RWPE1 (cell line): Measurements from ENCODE around the gene PHB1.
A peak's percentile ranks its signal among the peaks of the same experiment; 100 is the strongest.

ENCODE experiments used
- CTCF ChIA-PET: fragments of 350-600 bp; sonication (Branson Sonifier 250); formaldehyde crosslinking; extraction: SDS; loops from one replicate; lab custom pipeline; 2021; lab: Yijun Ruan, JAX
- POLR2A ChIA-PET: fragments of 400-600 bp; formaldehyde crosslinking; extraction: SDS; loops from one replicate; lab custom pipeline; 2020; ENCODE audit warnings: antibody characterized with exemption; ENCODE audit not compliant: low non-redundant PET; lab: Yijun Ruan, JAX
- DNase-seq: peaks from one replicate; pipeline ENCODE4 v3.0.0; 2012; ENCODE audit warnings: low spot score
- H3K27ac ChIP-seq: fragments of 450-650 bp; 2 replicates; pipeline ENCODE4 v1.5.1; 2017
- TF ChIP-seq, protein P1 (sequence below): fragments of 450-650 bp; conservative IDR thresholded peaks from 2 replicates; pipeline ENCODE4 v1.5.1; 2017; ENCODE audit warnings: low read depth, mild to moderate bottlenecking

Gene PHB1

DNA sequence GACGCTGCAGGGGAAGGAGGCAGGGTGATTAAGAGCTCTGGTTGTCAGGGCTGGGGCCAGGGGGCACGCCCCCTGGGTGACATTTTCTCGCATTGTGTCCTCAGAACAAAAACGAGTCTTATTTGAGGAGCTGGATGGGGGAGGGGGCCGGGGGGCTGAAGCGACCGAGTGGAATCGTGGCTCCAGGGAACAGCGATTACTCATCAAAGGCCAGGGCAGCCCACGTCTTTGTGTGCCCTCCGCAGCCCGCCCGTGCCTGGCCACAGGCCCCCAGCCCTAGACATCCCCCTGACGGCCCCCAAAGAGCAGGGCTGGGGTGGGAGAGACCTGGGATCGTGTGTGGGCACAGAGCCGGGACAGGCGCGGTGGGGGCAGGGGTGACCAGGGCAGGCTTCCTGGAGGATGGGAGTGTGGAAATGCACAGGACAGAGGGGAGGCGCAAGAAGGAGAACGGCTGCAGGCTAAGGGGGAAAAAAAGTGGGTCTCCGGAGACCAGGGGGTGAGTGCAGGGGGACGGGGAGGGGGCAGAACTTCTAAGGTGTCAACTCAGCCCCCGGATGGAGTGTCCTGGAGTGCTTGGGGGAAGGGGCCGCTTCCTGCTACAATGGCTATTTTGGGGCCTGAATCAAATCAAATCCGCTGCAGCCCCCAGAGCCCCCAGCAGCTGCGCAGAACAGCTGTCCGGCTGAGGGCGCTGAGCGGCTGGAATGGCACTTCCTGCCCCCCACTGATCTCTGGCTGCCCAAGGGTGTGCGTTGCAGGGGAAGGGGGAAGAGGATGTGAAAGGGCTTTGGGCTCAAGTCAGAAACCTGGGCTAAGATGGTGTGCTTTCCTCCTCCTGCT lies 24.0 kb upstream of the PHB1 start:
- CTCF ChIA-PET: interaction anchor here (0.7 to 2.2 kb wide), 2 partner anchors 117 to 440 kb away, joined by 7 to 9 read pairs; no protein-coding TSS in a partner anchor
- no peak overlapping the region for H3K27ac ChIP-seq
- TF ChIP-seq, protein P1, sequence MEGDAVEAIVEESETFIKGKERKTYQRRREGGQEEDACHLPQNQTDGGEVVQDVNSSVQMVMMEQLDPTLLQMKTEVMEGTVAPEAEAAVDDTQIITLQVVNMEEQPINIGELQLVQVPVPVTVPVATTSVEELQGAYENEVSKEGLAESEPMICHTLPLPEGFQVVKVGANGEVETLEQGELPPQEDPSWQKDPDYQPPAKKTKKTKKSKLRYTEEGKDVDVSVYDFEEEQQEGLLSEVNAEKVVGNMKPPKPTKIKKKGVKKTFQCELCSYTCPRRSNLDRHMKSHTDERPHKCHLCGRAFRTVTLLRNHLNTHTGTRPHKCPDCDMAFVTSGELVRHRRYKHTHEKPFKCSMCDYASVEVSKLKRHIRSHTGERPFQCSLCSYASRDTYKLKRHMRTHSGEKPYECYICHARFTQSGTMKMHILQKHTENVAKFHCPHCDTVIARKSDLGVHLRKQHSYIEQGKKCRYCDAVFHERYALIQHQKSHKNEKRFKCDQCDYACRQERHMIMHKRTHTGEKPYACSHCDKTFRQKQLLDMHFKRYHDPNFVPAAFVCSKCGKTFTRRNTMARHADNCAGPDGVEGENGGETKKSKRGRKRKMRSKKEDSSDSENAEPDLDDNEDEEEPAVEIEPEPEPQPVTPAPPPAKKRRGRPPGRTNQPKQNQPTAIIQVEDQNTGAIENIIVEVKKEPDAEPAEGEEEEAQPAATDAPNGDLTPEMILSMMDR: no peak
- no peak for DNase-seq
- POLR2A ChIA-PET: no interaction called here

DNA sequence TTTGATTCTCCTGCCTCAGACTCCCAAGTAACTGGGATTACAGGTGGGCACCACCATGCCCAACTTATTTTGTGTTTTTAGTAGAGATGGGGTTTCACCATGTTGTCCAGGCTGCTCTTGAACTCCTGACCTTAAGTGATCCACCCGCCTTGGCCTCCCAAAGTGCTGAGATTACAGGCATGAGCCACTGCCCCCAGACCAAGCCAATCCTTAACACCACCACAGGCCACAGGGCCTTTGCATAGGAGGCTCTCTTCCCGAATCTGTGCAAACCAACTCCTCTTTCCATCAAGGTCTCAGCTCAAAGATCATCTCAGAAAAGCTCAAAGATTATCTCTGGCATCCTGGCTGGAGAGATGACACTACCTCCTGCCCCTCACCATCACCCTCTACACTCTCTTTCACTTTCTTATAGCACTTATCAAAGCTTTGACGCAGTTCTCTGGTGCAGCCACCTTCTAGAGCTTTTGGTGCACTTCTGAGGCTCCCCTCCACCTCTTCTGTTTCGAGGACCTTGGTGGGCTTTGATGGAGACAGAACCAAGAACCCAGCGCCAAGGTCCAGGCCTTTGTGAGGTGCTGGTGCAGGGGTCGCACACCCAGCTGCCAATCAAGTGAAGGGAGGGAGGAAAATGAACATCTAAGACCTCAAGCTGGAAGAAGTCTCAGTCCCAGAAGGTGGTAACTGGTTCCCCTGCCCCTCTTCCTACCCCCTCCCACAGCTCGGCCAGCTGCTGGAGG lies 23.2 kb upstream of the PHB1 start:
- CTCF ChIA-PET: interaction anchor here (0.7 to 2.2 kb wide), 3 partner anchors 40 to 440 kb away, joined by 5 to 9 read pairs (median 7); no protein-coding TSS in a partner anchor
- TF ChIP-seq, protein P1: no peak
- no peak for DNase-seq
- POLR2A ChIA-PET: no interaction called here
- no peak overlapping the region for H3K27ac ChIP-seq

DNA sequence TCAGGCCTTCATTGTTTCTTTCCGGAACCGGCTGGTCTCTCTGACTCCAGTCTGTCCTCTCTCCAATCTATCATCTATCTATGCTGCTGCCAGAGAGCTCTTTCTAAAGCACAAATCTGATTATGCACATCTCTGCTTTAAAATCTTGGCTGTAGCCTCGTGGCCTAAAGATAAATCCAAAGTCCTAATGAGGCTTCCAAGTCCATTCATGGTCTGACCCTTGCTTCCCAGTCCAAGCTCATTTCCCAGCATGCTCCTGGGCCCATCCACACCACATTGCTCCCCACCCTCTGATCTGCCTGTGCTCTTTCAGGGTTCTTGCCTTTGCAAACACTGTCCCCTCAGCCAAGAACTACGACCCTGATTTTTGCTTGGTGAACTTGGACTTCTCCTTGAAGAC lies 21.5 kb upstream of the PHB1 start:
- CTCF ChIA-PET: interaction anchor here (4.2 kb wide), 1 partner anchor 120 kb away, joined by 43 read pairs; no protein-coding TSS in a partner anchor
- TF ChIP-seq, protein P1: no peak
- POLR2A ChIA-PET: interaction anchor here (0.5 kb wide), 1 partner anchor 55 kb away, joined by 4 read pairs; no protein-coding TSS in a partner anchor
- no peak for DNase-seq
- no peak overlapping the region for H3K27ac ChIP-seq

DNA sequence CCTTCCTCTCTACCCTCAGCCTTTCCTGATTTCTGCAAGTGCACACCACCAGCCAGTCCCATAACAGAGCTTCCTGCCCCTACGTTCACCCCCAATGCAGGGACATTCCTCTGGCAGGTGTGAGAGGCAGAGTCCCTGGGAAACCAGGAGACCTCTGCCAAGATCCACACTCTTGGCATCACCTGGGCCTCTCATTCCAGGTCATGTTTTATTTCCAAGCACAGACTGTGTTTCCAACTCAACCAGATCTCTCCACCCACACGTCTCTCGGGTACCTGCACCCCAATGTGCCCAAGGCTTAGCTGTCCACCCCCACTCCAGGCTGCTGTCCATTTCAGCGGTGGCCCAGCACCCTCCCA lies 21.0 kb upstream of the PHB1 start:
- ChIA-PET POLR2A (no interaction called here), CTCF (interaction anchor here (0.5 to 4.2 kb wide), 9 partner anchors 11 to 134 kb away, joined by 3 to 43 read pairs (median 3); partner anchors contain the start of gene NGFR)
- DNase-seq: no peak
- TF ChIP-seq, protein P1: no peak
- no peak overlapping the region for H3K27ac ChIP-seq

DNA sequence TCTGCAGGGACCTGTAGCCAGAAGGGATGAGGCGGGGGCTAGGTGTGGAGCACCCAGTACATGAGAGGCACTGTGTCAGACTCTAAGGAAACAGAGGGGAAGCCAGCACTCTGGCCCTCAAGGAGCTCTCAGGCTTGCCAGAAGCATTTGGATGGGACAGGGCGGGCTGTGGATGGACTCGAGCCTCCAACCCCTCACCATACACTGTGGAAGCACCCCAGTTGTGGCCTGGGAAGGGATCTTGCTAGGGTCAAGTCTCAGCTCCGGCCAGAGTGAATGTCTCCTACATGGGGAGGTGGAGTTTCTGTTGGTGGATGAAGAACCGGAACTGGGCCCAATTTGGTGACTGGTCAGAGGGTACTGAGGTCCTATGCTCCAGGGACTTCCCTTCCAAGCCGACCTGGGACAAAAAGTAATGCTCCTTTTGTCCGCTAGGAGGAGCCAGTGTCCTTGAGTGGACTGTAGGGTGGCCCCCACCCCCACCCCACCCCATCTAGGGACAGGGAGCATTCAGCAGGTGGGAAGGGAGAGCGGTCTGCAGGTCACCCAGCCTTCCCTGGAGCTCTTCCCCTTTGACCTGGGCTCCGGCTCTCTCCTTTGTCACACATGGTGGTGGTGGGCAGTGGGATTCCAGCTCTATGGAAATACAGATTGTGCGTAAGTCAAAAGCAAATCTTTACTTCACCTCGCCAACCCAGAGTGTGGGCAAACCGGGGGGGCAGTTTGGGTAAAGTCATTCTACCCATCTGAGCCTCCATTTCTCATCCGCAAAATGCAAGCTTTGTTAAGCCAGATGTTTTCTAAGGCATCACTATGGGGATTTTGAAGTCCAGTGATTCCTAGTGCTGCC lies 20.4 kb upstream of the PHB1 start:
- DNase-seq: peak; percentile 87
- CTCF ChIA-PET: interaction anchor here (0.5 to 4.2 kb wide), 13 partner anchors 11 to 134 kb away, joined by 3 to 43 read pairs (median 3); partner anchors contain the start of gene NGFR
- no peak overlapping the region for H3K27ac ChIP-seq
- POLR2A ChIA-PET: no interaction called here
- TF ChIP-seq, protein P1: peak; percentile 81
